ENCODE data around the gene PSMB11. TPM values are rescaled to one million over a fixed set of nuclear protein-coding genes. Genes with fewer than 3 reads are reported as not detected.
"Not testable (repeated sequence)": the region's sequence is repeated elsewhere in the genome, so short reads cannot be mapped to it uniquely, and the experiment has no call there.

PSMB11 gene
- total RNA-seq, 1 donor, result not detected

- DNase-seq (ENCODE audit: low read depth in 2 of 3, low spot score in 2 of 3), result no peak
Observed at GRCh38 chr14:23013054-23013748, 28.8 kb upstream of the PSMB11 start.

- DNase-seq (ENCODE audit: low read depth in 2 of 3, low spot score in 2 of 3), result not testable (repeated sequence)
Observed at GRCh38 chr14:23013749-23014054, 28.3 kb upstream of the PSMB11 start.

GRCh38 chr14:23015618-23016017, 26.4 kb upstream of the PSMB11 start:
- no peak for DNase-seq (ENCODE audit: low read depth in 2 of 3, low spot score in 2 of 3)

- DNase-seq (ENCODE audit: low read depth in 2 of 3, low spot score in 2 of 3), result no peak
Observed at GRCh38 chr14:23017091-23017490, 24.9 kb upstream of the PSMB11 start.

GRCh38 chr14:23018107-23018506, 23.9 kb upstream of the PSMB11 start:
- no peak for DNase-seq (ENCODE audit: low read depth in 2 of 3, low spot score in 2 of 3)

- DNase-seq (ENCODE audit: low read depth in 2 of 3, low spot score in 2 of 3), result no peak
Observed at GRCh38 chr14:23020143-23021128, 21.6 kb upstream of the PSMB11 start.

- no peak for DNase-seq (ENCODE audit: low read depth in 2 of 3, low spot score in 2 of 3)
Observed at GRCh38 chr14:23021434-23021833, 20.6 kb upstream of the PSMB11 start.

GRCh38 chr14:23021889-23022442, 20.0 kb upstream of the PSMB11 start:
- DNase-seq (ENCODE audit: low read depth in 2 of 3, low spot score in 2 of 3), result no peak

GRCh38 chr14:23023022-23023794, 18.8 kb upstream of the PSMB11 start:
- DNase-seq (ENCODE audit: low read depth in 2 of 3, low spot score in 2 of 3), result no peak

- no peak for DNase-seq (ENCODE audit: low read depth in 2 of 3, low spot score in 2 of 3)
Observed at GRCh38 chr14:23023795-23024152, 18.2 kb upstream of the PSMB11 start.

GRCh38 chr14:23024612-23025075, 17.4 kb upstream of the PSMB11 start:
- no peak for DNase-seq (ENCODE audit: low read depth in 2 of 3, low spot score in 2 of 3)

GRCh38 chr14:23025151-23025814, 16.7 kb upstream of the PSMB11 start:
- no peak for DNase-seq (ENCODE audit: low read depth in 2 of 3, low spot score in 2 of 3)

GRCh38 chr14:23028799-23029198, 13.2 kb upstream of the PSMB11 start:
- no peak for DNase-seq (ENCODE audit: low read depth in 2 of 3, low spot score in 2 of 3)

GRCh38 chr14:23030936-23031335, 11.1 kb upstream of the PSMB11 start:
- no peak for DNase-seq (ENCODE audit: low read depth in 2 of 3, low spot score in 2 of 3)

GRCh38 chr14:23033251-23033727, 8.7 kb upstream of the PSMB11 start:
- no peak for DNase-seq (ENCODE audit: low read depth in 2 of 3, low spot score in 2 of 3)

- no peak for DNase-seq (ENCODE audit: low read depth in 2 of 3, low spot score in 2 of 3)
Observed at GRCh38 chr14:23033801-23034497, 8.1 kb upstream of the PSMB11 start.

- DNase-seq (ENCODE audit: low read depth in 2 of 3, low spot score in 2 of 3), result peak; percentile 78 to 98 (median 94)
Observed at GRCh38 chr14:23034498-23035302, 7.3 kb upstream of the PSMB11 start, which contains the start of gene PSMB5. Gene PSMB5, minus strand, starts transcription at chr14:23034900. Its CDS starts 19 bp downstream, at chr14:23034881.

GRCh38 chr14:23035303-23036144, 6.5 kb upstream of the PSMB11 start:
- DNase-seq (ENCODE audit: low read depth in 2 of 3, low spot score in 2 of 3), result no peak
